Thoracic aorta (tissue), 2 donors: ENCODE results near the gene PRKAR1A. TPM values are rescaled to one million over a fixed set of nuclear protein-coding genes. Genes with fewer than 3 reads are reported as not detected.

Experiments used
- ATAC-seq: fragments of 150-250 bp; one replicate; pipeline ENCODE4 v1.8.0; 2017; ENCODE audit warnings: low read depth; ENCODE audit not compliant: insufficient number of reproducible peaks, low FRiP score
- DNase-seq: peaks from one replicate; pipeline ENCODE4 v3.0.0-alpha.2; 2020; ENCODE audit warnings: low spot score
- H3K27ac ChIP-seq, 2 donors: fragments of 200-600 bp; sonication (generic); 1 replicate in 1 of 2; 2 replicates in 1 of 2; pipeline ENCODE4 v1.5.1; 2016; ENCODE audit warnings: mild to moderate bottlenecking in 2 of 2, moderate library complexity in 2 of 2
- H3K27me3 ChIP-seq: fragments of 200-600 bp; sonication (generic); replicated peaks from 2 replicates; pipeline ENCODE4 v1.6.0; 2016; ENCODE audit warnings: mild to moderate bottlenecking; ENCODE audit not compliant: insufficient read depth
- H3K36me3 ChIP-seq: fragments of 200-600 bp; sonication (generic); one replicate; pipeline ENCODE4 v1.5.1; 2016
- H3K4me1 ChIP-seq, 2 donors: fragments of 200-600 bp; sonication (generic); 1 replicate in 1 of 2; 2 replicates in 1 of 2; pipeline versions ENCODE4 v1.5.1 to v1.6.0; 2016; ENCODE audit warnings: low read depth in 2 of 2, mild to moderate bottlenecking in 1 of 2; ENCODE audit not compliant: control insufficient read depth in 1 of 2
- H3K4me3 ChIP-seq: fragments of 200-600 bp; sonication (generic); 2 replicates; pipeline ENCODE4 v1.5.1; 2016; ENCODE audit warnings: mild to moderate bottlenecking
- H3K9me3 ChIP-seq: fragments of 200-600 bp; sonication (generic); 2 replicates; pipeline ENCODE4 v1.5.1; 2016
- total RNA-seq, 2 donors: library from RNA; depleted of rRNA; stranded (reverse); fragments of >200 nt; gene quantifications; one replicate each; pipeline versions ENCODE4 v1.1.0 to v1.2.3, GENCODE V29; 2016
- TF ChIP-seq, protein P1 (sequence below): fragments of 200-600 bp; sonication (generic); IDR thresholded peaks from one replicate; pipeline ENCODE4 v1.5.1; 2019; ENCODE audit warnings: antibody characterized with exemption

Gene PRKAR1A
- total RNA-seq, 2 donors from 2014 or later = 345 to 412 TPM

DNA sequence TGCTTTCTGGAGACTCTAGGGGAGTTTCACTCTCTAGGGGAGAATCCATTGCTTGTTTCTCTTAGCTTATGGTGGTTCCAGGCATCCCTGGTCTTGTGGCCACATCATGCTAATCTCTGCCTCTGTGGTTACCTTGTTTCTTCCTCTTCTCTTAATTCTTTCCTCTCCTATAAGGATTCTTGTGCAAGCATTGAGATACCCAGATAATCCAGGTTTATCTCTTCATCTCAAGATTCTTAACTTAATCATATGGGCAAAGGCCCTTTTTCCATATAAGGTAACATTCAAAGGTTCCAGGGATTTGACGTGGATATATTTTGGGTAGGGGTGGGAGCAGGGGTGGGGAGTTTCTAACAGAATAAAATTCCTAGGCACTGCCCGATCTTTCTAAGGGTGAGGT, 56.4 kb downstream of the PRKAR1A start:
- ATAC-seq (no peak), DNase-seq (no peak)
- Histone ChIP-seq H3K27me3 (no peaks in the 10 kb centered on the region), H3K9me3 (no peaks in the 10 kb centered on the region), H3K36me3 (no peaks in the 10 kb centered on the region), H3K4me3 (no peak overlapping the region), H3K4me1 (peaks cover 4 to 15% of the 10 kb centered on the region in 2 donors), H3K27ac (no peak overlapping the region)
- TF ChIP-seq, protein P1, sequence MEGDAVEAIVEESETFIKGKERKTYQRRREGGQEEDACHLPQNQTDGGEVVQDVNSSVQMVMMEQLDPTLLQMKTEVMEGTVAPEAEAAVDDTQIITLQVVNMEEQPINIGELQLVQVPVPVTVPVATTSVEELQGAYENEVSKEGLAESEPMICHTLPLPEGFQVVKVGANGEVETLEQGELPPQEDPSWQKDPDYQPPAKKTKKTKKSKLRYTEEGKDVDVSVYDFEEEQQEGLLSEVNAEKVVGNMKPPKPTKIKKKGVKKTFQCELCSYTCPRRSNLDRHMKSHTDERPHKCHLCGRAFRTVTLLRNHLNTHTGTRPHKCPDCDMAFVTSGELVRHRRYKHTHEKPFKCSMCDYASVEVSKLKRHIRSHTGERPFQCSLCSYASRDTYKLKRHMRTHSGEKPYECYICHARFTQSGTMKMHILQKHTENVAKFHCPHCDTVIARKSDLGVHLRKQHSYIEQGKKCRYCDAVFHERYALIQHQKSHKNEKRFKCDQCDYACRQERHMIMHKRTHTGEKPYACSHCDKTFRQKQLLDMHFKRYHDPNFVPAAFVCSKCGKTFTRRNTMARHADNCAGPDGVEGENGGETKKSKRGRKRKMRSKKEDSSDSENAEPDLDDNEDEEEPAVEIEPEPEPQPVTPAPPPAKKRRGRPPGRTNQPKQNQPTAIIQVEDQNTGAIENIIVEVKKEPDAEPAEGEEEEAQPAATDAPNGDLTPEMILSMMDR = no peak

DNA sequence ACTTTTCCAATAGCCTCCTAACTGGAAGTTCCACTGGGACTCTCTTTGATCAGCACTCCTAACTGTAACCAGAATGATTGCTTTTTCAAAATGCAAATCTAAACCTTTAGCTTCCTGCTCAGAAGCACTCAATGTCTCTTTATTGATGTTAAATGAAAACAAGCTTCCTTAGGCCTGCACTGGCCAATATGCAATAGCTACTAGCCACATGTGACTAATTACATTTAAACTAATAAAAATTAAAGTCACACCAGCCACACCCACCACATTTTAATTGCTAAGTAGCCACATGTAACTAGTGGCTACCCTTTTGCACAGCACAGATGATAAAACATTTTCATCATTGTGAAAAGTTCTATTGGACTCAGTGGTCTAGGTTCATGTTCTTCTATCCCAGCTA, 57.1 kb downstream of the PRKAR1A start:
- Histone ChIP-seq H3K4me3 (no peak overlapping the region), H3K9me3 (no peaks in the 10 kb centered on the region), H3K27me3 (no peaks in the 10 kb centered on the region), H3K4me1 (peaks cover 4 to 15% of the 10 kb centered on the region in 2 donors), H3K27ac (no peak overlapping the region), H3K36me3 (no peaks in the 10 kb centered on the region)
- ATAC-seq = no peak
- no peak for DNase-seq
- TF ChIP-seq, protein P1 = no peak

DNA sequence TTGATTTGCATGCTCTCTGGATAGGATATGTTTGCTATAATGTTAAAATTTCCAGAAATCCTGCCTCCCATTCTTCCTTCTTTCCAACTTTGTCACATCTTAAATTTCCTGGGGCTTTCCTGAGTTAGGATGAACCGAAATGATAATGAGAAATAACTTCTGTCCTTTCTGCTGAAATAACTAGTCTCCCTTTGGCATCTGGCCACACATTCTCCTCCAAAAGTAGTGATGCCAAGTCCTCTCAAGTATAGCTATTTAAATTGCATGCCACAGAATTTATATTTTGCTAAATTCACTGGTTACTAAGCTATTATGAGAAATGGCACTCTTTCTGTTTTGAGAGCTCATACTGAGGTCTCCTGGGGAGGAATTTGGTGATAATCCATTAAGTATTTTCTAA, 58.3 kb downstream of the PRKAR1A start:
- Histone ChIP-seq H3K36me3 (no peaks in the 10 kb centered on the region), H3K27me3 (no peaks in the 10 kb centered on the region), H3K27ac (no peak overlapping the region), H3K4me3 (no peak overlapping the region), H3K4me1 (peaks cover 4 to 15% of the 10 kb centered on the region in 2 donors), H3K9me3 (no peaks in the 10 kb centered on the region)
- ATAC-seq (no peak), DNase-seq (no peak)
- TF ChIP-seq, protein P1 = no peak

DNA sequence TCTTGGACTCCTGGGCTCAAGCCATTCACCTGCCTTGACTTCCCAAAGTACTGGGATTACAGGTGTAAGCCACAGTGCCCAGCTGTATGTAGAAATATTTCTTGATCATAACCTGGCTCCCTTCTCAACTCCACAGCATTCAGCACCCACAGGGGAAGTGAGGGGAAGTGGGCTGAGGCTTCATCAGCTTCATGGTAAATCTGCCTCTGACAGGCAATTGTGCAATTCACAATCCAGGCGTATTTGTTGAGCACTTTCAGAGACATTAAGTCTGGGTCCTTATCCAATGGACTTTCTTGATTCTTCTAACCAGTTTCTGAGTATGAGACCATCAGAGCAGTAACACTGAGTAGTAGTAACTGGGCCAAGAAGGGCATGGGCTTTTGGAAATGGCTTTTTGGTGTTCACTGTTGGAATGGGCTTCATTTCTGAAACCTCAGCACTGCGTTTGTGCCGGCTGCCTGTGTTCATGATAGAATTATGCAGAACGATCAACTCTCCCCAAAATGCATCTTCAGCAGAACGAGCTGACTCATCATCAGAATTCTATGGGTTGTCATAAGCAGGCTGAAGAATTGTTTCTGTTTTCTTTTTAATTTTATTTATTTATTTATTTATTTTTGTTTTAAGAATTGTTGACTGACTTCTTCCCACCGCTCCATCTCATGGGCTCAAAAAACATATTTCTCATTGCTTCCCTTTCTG, 60.1 kb downstream of the PRKAR1A start:
- peaks cover 0 to 2% of the 10 kb centered on the region in 2 donors for H3K4me1 ChIP-seq
- ATAC-seq (no peak), DNase-seq (no peak)
- H3K9me3 ChIP-seq = no peaks in the 10 kb centered on the region
- no peak overlapping the region for H3K4me3 ChIP-seq
- no peak overlapping the region for H3K27ac ChIP-seq
- H3K36me3 ChIP-seq = no peaks in the 10 kb centered on the region
- TF ChIP-seq, protein P1 = no peak
- H3K27me3 ChIP-seq = no peaks in the 10 kb centered on the region

DNA sequence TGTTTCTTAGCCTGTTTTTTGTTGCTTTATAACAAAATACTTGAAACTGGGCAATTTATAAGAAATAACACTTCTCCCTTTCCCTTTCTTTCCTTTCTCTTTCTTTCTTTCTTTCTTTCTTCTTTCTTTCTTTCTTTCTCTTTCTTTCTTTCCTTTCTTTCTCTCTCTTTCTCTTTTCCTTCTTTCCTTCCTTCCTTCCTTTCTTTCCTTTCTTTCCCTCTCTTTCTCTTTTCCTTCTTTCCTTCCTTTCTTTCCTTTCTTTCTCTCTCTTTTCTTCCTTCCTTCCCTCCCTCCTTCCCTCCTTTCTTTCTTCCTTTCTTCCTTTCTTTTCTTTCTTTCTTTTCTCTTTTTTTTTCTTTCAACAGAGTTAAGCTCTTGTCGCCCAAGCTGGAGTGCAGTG, 61.1 kb downstream of the PRKAR1A start:
- TF ChIP-seq, protein P1 = no peak
- H3K4me3 ChIP-seq = no peak overlapping the region
- H3K4me1 ChIP-seq = no peaks in the 10 kb centered on the region
- no peak for DNase-seq
- H3K36me3 ChIP-seq = no peaks in the 10 kb centered on the region
- H3K27me3 ChIP-seq = no peaks in the 10 kb centered on the region
- no peaks in the 10 kb centered on the region for H3K9me3 ChIP-seq
- no peak for ATAC-seq
- no peak overlapping the region for H3K27ac ChIP-seq
